Jurkat, Clone E6-1 (cell line): Measurements from ENCODE around the gene HERC2. TPM values are rescaled to one million over a fixed set of nuclear protein-coding genes. Genes with fewer than 3 reads are reported as not detected.
"Not testable (repeated sequence)": the region's sequence is repeated elsewhere in the genome, so short reads cannot be mapped to it uniquely, and the experiment has no call there.

Experiments used
- DNase-seq: peaks from one replicate; pipeline ENCODE4 v3.0.0-alpha.2; 2011; ENCODE audit warnings: low read depth, low spot score
- H3K4me3 ChIP-seq: 2 replicates; pipeline ENCODE4 v1.5.1; 2011; ENCODE audit warnings: mild to moderate bottlenecking, low read length, control low read depth, moderate library complexity
- polyA plus RNA-seq: library from polyadenylated mRNA; unstranded; fragments of >200 nt; gene quantifications from one replicate; pipeline ENCODE4 v1.2.1, GENCODE V29; 2012; ENCODE audit warnings: missing spikeins; ENCODE audit not compliant: insufficient read length, insufficient read depth

HERC2 gene
- 35.3 TPM for polyA plus RNA-seq

DNA sequence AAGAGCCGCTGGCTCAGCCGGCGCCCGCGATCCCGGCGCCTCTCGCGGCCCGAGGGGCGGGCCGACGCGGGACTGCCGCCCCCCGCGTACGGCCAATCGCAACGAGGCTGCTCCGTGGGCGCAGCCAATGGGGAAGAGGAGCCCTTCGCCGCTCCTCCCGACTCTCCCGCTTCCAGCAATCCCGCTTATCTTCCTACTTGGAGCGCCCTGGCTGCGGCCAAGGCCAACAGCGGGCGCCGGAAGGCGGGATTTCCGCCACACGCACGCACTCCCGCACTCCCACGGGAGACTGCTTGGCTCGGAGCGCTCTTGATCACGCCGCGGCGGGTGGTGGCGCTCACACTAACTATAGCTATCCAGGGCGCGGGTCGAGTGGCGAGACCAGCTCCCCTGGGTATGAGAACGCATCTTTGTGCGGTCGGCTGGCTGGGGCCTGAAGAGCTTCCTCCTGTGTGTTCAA, at the start of gene HERC2:
Gene HERC2 (minus strand): TSS at position 51 of the 460 bp plus-strand sequence. CDS start 746 bp downstream, outside the sequence.
- not testable (repeated sequence) for DNase-seq
- H3K4me3 ChIP-seq = peak within 1 kb of the TSS; percentile 45

GRCh38 chr15:28365502-28365901, 43.5 kb upstream of the HERC2 start:
- H3K4me3 ChIP-seq, DNase-seq: not testable (repeated sequence)

GRCh38 chr15:28357984-28358383, 36.0 kb upstream of the HERC2 start, which contains the start of gene GOLGA6L24:
GOLGA6L24 (minus strand) TSS chr15:28358084; CDS start chr15:28358023, 61 bp downstream.
- not testable (repeated sequence) for H3K4me3 ChIP-seq, DNase-seq

DNA sequence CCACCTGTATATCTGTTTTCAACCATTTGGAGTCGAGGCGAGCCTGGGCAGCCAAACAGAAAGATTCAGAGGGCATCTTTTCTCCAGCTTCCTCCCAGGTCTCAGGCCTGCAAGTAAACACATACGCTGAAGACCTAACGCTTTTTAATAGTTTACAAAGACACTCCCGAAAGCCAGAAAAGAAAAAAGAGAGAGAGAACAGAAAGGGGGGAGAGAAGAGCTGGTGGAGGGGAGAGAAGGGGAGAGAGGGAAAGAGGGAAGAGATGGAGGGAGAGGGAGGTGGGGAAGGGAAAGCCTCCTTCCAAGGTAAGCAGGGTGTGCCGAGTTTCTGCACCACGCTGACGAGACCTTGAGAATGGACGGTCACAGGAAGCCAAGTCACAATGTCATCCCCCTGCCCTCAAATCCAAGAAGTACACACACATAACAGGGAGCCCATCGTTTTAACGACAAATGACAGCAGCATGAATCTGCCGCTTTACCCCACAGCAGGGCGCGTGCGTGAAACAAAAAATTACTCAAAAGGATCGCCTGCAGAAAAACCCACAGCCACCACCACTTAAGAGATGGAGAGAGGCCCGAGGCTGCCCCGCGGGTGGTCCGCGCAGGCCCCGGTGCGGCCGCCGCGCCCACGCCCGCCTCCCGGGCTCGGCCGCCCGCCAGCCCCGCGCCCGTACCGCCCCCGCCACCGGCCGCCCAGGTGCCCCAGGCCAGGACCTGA, 461 bp downstream of the HERC2 start:
- peak overlapping the region; percentile 45 for H3K4me3 ChIP-seq
- DNase-seq = not testable (repeated sequence)

GRCh38 chr15:28319725-28320124, 2.3 kb downstream of the HERC2 start:
- not testable (repeated sequence) for H3K4me3 ChIP-seq, DNase-seq

DNA sequence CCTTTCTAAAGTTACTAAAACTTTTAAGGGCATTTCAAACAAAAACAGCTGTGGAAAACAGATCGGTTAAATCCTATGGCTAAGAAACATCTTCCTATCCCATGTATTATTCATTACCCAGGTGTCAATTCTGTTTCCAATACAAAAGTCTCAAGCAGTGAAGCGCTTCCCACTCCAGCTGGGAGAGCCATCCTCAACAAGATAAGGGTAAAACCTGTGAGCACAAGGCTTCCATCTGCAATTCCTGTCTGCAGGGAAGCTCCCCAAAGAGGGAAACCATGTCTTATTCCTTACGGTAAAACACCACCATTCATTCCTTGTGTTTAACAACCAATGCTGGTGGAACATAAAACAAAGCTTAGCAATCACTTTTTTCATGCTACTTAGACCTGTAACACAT, 3.2 kb downstream of the HERC2 start:
- not testable (repeated sequence) for DNase-seq, H3K4me3 ChIP-seq

GRCh38 chr15:28318122-28318521, 3.9 kb downstream of the HERC2 start:
- DNase-seq, H3K4me3 ChIP-seq: not testable (repeated sequence)

DNA sequence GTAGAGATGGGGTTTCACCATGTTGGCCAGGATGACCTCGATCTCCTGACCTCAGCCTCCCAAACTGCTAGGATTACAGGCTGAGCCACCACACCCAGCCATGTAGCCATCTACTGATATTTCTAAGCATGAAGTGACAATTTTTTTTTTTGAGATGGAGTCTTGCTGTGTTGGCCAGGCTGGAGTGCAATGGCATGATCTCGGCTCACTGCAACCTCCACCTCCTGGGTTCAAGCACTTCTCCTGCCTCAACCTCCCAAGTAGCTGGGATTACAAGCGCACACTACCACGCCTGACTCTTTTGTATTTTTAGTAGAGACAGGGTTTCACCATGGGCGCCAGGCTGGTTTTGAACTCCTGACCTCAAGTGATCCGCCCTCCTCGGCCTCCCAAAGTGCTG, 5.0 kb downstream of the HERC2 start:
- H3K4me3 ChIP-seq, DNase-seq: not testable (repeated sequence)

DNA sequence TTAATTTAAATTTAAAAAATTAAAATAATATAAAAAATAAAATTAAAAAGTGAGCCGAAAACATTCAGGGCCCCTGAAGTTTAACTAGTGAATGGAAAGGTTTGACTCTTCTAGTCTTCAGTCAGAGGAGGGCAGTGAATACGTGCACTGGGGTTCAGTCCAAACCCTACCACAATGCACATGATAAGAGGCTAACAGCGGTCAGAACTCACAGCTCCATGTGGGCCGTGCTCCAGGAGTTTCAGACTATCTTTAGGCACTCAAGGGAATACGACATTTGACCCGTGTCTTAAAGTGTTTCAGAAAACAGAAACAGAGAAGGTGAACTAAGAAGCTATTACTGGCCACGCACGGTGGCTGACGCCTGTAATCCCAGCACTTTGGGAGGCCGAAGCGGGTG, 11.5 kb downstream of the HERC2 start:
- not testable (repeated sequence) for H3K4me3 ChIP-seq, DNase-seq

- not testable (repeated sequence) for DNase-seq, H3K4me3 ChIP-seq
These were observed 13.3 kb downstream of the HERC2 start for GRCh38 chr15:28308718-28309117.

GRCh38 chr15:28305700-28306099, 16.3 kb downstream of the HERC2 start:
- not testable (repeated sequence) for DNase-seq, H3K4me3 ChIP-seq

DNA sequence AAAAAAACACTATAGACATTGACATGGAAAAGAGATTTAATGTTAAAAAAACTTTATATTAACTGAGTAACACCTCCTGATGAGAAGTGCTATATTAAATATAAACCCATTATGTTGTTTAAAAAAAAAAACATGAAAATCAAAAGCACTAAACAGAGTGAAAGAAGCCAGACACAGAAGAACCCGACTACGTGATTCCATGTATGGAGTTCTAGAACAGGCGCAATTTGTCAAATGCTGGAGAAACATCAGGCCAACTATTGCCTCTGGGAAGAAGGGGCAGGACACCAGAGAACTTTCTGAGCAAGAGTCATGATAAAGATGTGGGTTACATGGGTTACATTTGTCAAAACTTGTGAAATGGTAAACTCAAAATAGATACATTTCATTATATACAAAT, 24.5 kb downstream of the HERC2 start:
- DNase-seq, H3K4me3 ChIP-seq: not testable (repeated sequence)

DNA sequence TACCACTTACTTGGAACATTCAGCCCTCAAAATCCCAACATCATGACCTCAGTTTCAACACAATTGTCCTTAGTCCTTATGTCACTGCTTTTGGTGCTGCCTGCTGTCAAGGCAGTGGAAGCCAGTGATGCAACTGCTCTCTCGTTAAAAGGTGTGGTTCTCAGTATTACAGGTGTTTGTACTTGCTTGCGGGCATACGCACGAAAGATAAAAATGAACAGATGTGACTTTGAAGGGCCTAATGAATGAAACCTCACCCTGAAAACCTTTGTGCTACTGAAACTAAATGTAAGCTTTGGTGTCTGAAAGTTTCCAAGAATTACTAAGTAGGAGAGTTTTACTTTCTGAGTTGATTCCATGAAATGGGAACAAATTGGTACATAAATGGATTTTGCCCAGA, 25.2 kb downstream of the HERC2 start:
- not testable (repeated sequence) for H3K4me3 ChIP-seq, DNase-seq

GRCh38 chr15:28295009-28295563, 26.9 kb downstream of the HERC2 start:
- H3K4me3 ChIP-seq, DNase-seq: not testable (repeated sequence)

- H3K4me3 ChIP-seq = not testable (repeated sequence)
These were observed 27.4 kb downstream of the HERC2 start for GRCh38 chr15:28294560-28294959.

DNA sequence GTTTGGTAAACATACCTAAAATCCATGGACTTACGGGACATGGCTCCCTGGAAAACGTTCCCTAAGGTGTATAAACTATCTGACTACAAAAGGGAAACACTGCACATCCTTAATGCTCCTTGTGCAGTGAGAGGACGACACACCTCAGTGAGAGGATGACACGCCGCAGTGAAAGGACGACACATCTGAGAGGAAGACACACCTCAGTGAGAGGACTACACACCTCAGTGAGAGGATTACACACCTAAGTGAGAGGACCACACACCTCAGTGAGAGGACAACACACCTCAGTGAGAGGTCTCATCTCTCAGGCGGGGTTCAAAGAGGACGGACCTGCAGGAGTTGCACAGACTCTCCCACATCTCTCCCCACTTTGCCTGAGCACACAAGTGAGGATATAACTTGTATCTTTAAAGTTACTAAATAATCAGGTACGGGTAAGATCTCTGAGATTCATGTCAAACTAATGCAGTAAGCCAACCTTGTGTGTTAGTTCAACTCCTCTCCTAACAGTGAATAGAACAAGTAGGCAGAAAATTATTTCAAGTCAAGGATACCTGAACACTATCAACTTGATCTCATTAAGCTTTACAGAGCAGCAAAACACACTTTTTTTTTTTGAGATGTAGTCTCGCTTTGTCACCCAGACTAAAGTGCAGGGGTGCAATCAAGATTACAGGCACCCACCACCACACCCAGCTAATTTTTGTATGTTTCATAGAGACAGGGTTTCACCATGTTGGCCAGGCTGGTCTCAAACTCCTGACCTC, 32.1 kb downstream of the HERC2 start:
- no peak overlapping the region for H3K4me3 ChIP-seq

More at GRCh38 chr15:28294560-28294959, 27.4 kb downstream of the HERC2 start:
- not testable (repeated sequence) for DNase-seq

GRCh38 chr15:28288830-28289693, 32.9 kb downstream of the HERC2 start:
- H3K4me3 ChIP-seq, DNase-seq: not testable (repeated sequence)

More for the DNA sequence above, 32.1 kb downstream of the HERC2 start:
- no peak for DNase-seq

- not testable (repeated sequence) for DNase-seq, H3K4me3 ChIP-seq
These were observed 35.3 kb downstream of the HERC2 start for GRCh38 chr15:28286659-28287058.

DNA sequence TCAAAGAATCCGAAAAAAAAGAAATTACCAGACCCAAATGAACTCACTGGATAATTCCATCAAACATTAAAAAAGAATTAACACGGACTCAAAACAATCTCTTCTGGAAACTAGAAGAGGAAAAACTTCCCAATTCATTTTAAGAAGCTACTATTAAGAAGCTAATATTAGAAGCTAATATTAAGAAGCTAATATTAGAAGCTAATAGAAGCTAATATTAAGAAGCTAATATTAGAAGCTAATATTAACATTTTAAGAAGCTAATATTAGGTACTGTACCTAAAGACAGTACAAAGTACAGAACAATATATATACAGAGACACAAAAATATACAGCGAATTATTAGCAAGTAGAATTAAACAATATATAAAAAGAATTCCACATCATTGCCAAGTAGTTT, 35.9 kb downstream of the HERC2 start:
- DNase-seq = no peak
- no peak overlapping the region for H3K4me3 ChIP-seq
